PC-9 (cell line): ENCODE results near the gene F5. TPM values are rescaled to one million over a fixed set of nuclear protein-coding genes. Genes with fewer than 3 reads are reported as not detected.

Experiments
- BruUV-seq: library from RNA; stranded (reverse); fragments of 400-500 nt; replicated peaks from 2 replicates; lab custom pipeline; 2021; lab: Mats Ljungman, UMichigan
- CTCF ChIA-PET: fragments of 300-600 bp; sonication (Branson Sonifier 250); formaldehyde crosslinking; loops from one replicate; lab custom pipeline; 2022; ENCODE audit warnings: antibody characterized with exemption; lab: Charles Lee
- POLR2A ChIA-PET: fragments of 300-600 bp; sonication (Branson Sonifier 250); formaldehyde crosslinking; loops from one replicate; lab custom pipeline; 2022; ENCODE audit warnings: antibody characterized with exemption; ENCODE audit not compliant: unreplicated experiment; lab: Charles Lee
- DNase-seq, 2 experiments: peaks; one replicate each; pipeline versions ENCODE4 v3.0.0 to v3.0.0-alpha.2; 2015 to 2022; ENCODE audit warnings: mixed read lengths in 1 of 2
- H2AFZ ChIP-seq: fragments of 200-600 bp; sonication (generic); 2 replicates; pipeline ENCODE4 v1.8.1; 2017; ENCODE audit warnings: antibody characterized with exemption
- H3F3A ChIP-seq: fragments of 200-600 bp; sonication (generic); 2 replicates; pipeline ENCODE4 v1.8.1; 2017; ENCODE audit warnings: antibody characterized with exemption, mild to moderate bottlenecking, low read depth; ENCODE audit not compliant: insufficient read depth
- H3K27ac ChIP-seq: fragments of 200-600 bp; sonication (generic); 2 replicates; pipeline ENCODE4 v1.6.1; 2016; ENCODE audit warnings: mixed run types
- H3K27me3 ChIP-seq: fragments of 200-600 bp; sonication (generic); 2 replicates; pipeline ENCODE4 v1.6.1; 2016; ENCODE audit warnings: low read depth, mixed run types; ENCODE audit not compliant: insufficient read depth
- H3K36me3 ChIP-seq: fragments of 200-600 bp; sonication (generic); 2 replicates; pipeline ENCODE4 v1.6.1; 2016; ENCODE audit warnings: low read depth, mixed run types
- H3K4me1 ChIP-seq: fragments of 200-600 bp; sonication (generic); replicated peaks from 2 replicates; pipeline ENCODE4 v1.6.1; 2016; ENCODE audit warnings: mixed run types; ENCODE audit not compliant: insufficient read depth
- H3K4me2 ChIP-seq: fragments of 200-600 bp; sonication (generic); 2 replicates; pipeline ENCODE4 v1.6.1; 2017; ENCODE audit warnings: mixed run types
- H3K4me3 ChIP-seq: fragments of 200-600 bp; sonication (generic); 2 replicates; pipeline ENCODE4 v1.6.1; 2016; ENCODE audit warnings: mixed run types
- H3K79me2 ChIP-seq: fragments of 200-600 bp; sonication (generic); 2 replicates; pipeline ENCODE4 v1.6.1; 2017; ENCODE audit warnings: low read depth, mixed run types
- H3K9me2 ChIP-seq: fragments of 200-600 bp; sonication (generic); 2 replicates; pipeline ENCODE4 v1.8.1; 2017; ENCODE audit warnings: mild to moderate bottlenecking; ENCODE audit not compliant: insufficient read depth
- H3K9me3 ChIP-seq: fragments of 200-600 bp; sonication (generic); 2 replicates; pipeline ENCODE4 v1.8.1; 2016; ENCODE audit warnings: low read depth; ENCODE audit not compliant: insufficient read depth
- H4K20me1 ChIP-seq: fragments of 200-600 bp; sonication (generic); 2 replicates; pipeline ENCODE4 v1.8.1; 2017; ENCODE audit not compliant: insufficient read depth
- CTCF ChIP-seq: fragments of 200-600 bp; sonication (generic); conservative IDR thresholded peaks from 2 replicates; pipeline ENCODE4 v1.6.1; 2017; ENCODE audit warnings: mixed run types, antibody characterized with exemption, mild to moderate bottlenecking, moderate library complexity
- EZH2 ChIP-seq: fragments of 200-600 bp; sonication (generic); IDR thresholded peaks from 2 replicates; pipeline ENCODE4 v1.8.0; 2017; ENCODE audit warnings: antibody characterized with exemption, low read depth
- intact Hi-C: fragments of 100-400 bp; cut with micrococcal nuclease; formaldehyde crosslinking; loops from one replicate; pipeline ENCODE4 v1.10.0; 2022; ENCODE audit not compliant: unreplicated experiment
- total RNA-seq: library from RNA; stranded (reverse); gene quantifications from 2 replicates; pipeline ENCODE4 v1.2.3, GENCODE V29; 2021

The F5 gene
- total RNA-seq, 1 experiment from 2014 or later, result not detected

GRCh38 chr1:169527451-169528214 lies 58.6 kb downstream of the F5 start:
- no TSS peak for BruUV-seq
- CTCF ChIA-PET, result no interaction called here
- peak overlapping the region; percentile 69; the same call in 1 of the 2 replicates for H3K4me2 ChIP-seq
- H2AFZ ChIP-seq, result no peak overlapping the region
- no peaks in the 10 kb centered on the region for H3K36me3 ChIP-seq
- H3K4me3 ChIP-seq, result no peak overlapping the region
- intact Hi-C loops, result no loop called here
- H3F3A ChIP-seq, result peaks cover 12% of the 10 kb centered on the region
- DNase-seq, result no peak
- peaks cover 41% of the 10 kb centered on the region for H3K4me1 ChIP-seq
- POLR2A ChIA-PET, result no interaction called here
- no peaks in the 10 kb centered on the region for H3K9me3 ChIP-seq
- TF ChIP-seq EZH2 (no peak), CTCF (no peak)
- no peaks in the 10 kb centered on the region for H4K20me1 ChIP-seq
- H3K79me2 ChIP-seq, result no peaks in the 10 kb centered on the region
- no peaks in the 10 kb centered on the region for H3K9me2 ChIP-seq
- peak overlapping the region; percentile 89 for H3K27ac ChIP-seq
- H3K27me3 ChIP-seq, result no peaks in the 10 kb centered on the region

- intact Hi-C loops, result no loop called here
- Histone ChIP-seq H3K79me2 (no peaks in the 10 kb centered on the region), H3K9me2 (no peaks in the 10 kb centered on the region), H3K9me3 (no peaks in the 10 kb centered on the region), H3K36me3 (no peaks in the 10 kb centered on the region), H3K27ac (no peak overlapping the region), H3F3A (peaks cover 12% of the 10 kb centered on the region), H4K20me1 (no peaks in the 10 kb centered on the region), H3K4me3 (no peak overlapping the region), H2AFZ (no peak overlapping the region), H3K4me2 (no peak overlapping the region), H3K4me1 (peaks cover 41% of the 10 kb centered on the region), H3K27me3 (no peaks in the 10 kb centered on the region)
- POLR2A ChIA-PET, result no interaction called here
- no TSS peak for BruUV-seq
- no peak for DNase-seq
- CTCF ChIA-PET, result no interaction called here
- TF ChIP-seq CTCF, result no peak
- no peak for TF ChIP-seq EZH2
These were observed 59.3 kb downstream of the F5 start for GRCh38 chr1:169527001-169527400.

DNA sequence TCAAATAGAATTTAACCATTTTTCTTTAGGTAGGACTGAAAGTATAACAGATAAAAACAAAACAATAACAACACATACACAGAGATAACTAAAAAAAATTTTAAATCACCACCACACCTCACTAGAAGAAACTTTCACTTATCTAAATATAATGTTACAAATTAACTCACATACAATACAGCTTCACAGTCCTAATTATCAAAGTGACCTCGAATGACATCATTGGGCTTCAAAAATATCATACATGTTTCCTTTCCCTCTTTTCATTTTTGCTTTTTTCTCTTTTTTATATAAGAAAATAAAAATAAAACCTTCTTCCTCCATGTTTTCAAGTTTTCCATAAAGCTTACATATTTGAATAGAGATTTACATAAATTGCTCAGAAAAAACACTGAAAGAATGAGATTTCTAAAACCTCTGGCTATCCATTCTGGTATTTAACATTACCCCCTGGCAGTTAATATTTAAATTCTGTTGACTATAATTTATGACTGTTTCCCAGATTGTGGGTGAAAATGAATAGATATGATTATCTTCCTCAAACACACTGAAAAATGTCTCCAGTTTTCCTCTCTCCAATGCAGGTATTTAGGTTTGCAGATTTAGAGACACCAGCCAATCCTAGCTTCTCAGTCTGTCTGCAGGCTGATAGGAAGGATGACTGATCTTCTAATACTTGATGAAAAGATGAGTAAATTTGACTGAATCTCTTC lies 60.0 kb downstream of the F5 start:
- intact Hi-C loops, result no loop called here
- peaks cover 41% of the 10 kb centered on the region for H3K4me1 ChIP-seq
- DNase-seq, result no peak
- no peaks in the 10 kb centered on the region for H3K9me2 ChIP-seq
- no peaks in the 10 kb centered on the region for H3K9me3 ChIP-seq
- H2AFZ ChIP-seq, result no peak overlapping the region
- no peak overlapping the region for H3K4me2 ChIP-seq
- H3K4me3 ChIP-seq, result no peak overlapping the region
- CTCF ChIA-PET, result no interaction called here
- no peaks in the 10 kb centered on the region for H3K27me3 ChIP-seq
- peaks cover 12% of the 10 kb centered on the region for H3F3A ChIP-seq
- no peaks in the 10 kb centered on the region for H3K36me3 ChIP-seq
- H3K79me2 ChIP-seq, result no peaks in the 10 kb centered on the region
- no peak for TF ChIP-seq EZH2
- no peak for TF ChIP-seq CTCF
- H4K20me1 ChIP-seq, result no peaks in the 10 kb centered on the region
- BruUV-seq, result no TSS peak
- POLR2A ChIA-PET, result no interaction called here
- no peak overlapping the region for H3K27ac ChIP-seq
